ENCODE results near the gene ISCU.

- TF ChIP-seq CTCF (IDR thresholded peaks at IDR 0.05 in 4 of 5, conservative IDR thresholded peaks at IDR 0.05 in 1 of 5), result no peak
- TF ChIP-seq POLR2A (IDR thresholded peaks at IDR 0.05), result no peak
Observed at GRCh38 chr12:108527166-108527496, 35.3 kb upstream of the ISCU start.

Data from gastrocnemius medialis (tissue), 4 donors.